ENCODE data around the gene SYNGAP1. TPM values are rescaled to one million over a fixed set of nuclear protein-coding genes. Genes with fewer than 3 reads are reported as not detected.
"Not testable (repeated sequence)": the region's sequence is repeated elsewhere in the genome, so short reads cannot be mapped to it uniquely, and the experiment has no call there.

Gene SYNGAP1
- polyA plus RNA-seq, 1 donor from 2014 or later: 4.3 TPM

DNA sequence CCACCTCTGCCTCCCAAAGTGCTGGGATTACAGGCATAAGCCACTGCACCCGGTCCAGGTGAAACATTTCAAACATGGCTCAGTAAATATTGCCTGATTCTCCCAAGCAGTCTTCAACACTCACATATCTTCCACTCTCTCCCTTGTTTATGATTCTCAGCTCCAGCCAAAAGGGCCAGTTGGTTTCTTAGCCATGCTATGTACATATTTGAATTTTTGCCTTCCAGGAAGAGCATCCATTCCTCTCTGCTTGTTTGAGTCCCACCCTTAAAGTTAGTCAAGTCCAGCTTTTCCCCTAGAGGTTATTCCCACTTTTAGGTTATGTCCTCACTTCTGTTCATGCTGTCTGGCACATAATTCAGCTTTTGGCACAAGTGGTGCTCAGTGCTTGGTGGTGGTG lies 22.3 kb upstream of the SYNGAP1 start:
- Histone ChIP-seq H3K9me3 (ENCODE audit: low read length) (no peaks in the 10 kb centered on the region), H4K20me1 (ENCODE audit: insufficient read depth) (no peaks in the 10 kb centered on the region), H3K27me3 (ENCODE audit: insufficient read depth, low read depth, low read length) (no peaks in the 10 kb centered on the region), H3K27ac (ENCODE audit: low read length) (no peak overlapping the region), H3K4me2 (ENCODE audit: low read length) (no peak overlapping the region), H3K79me2 (replicated peaks; ENCODE audit: insufficient read depth, low read length) (peaks cover 40% of the 10 kb centered on the region), H3F3A (ENCODE audit: insufficient read depth, low read length, poor library complexity, severe bottlenecking) (no peaks in the 10 kb centered on the region), H2AFZ (ENCODE audit: low read depth, low read length) (no peak overlapping the region), H3K9ac (ENCODE audit: low read length) (no peak overlapping the region), H3K4me3 (ENCODE audit: low read length) (no peak overlapping the region), H3K9me2 (ENCODE audit: insufficient read depth, low read length) (no peaks in the 10 kb centered on the region), H3K36me3 (ENCODE audit: insufficient read depth, low read length) (no peaks in the 10 kb centered on the region)
- TF ChIP-seq SMC3 (conservative IDR thresholded peaks at IDR 0.05; ENCODE audit: poor library complexity): no peak

GRCh38 chr6:33398601-33399000 lies 21.3 kb upstream of the SYNGAP1 start:
- H3K79me2 ChIP-seq (replicated peaks; ENCODE audit: insufficient read depth, low read length): peaks cover 30% of the 10 kb centered on the region
- H3K9ac ChIP-seq (ENCODE audit: low read length); H3K4me3 ChIP-seq (ENCODE audit: low read length); H3F3A ChIP-seq (ENCODE audit: insufficient read depth, low read length, poor library complexity, severe bottlenecking); H3K9me2 ChIP-seq (ENCODE audit: insufficient read depth, low read length); H3K4me2 ChIP-seq (ENCODE audit: low read length); H3K9me3 ChIP-seq (ENCODE audit: low read length); H2AFZ ChIP-seq (ENCODE audit: low read depth, low read length); H3K27ac ChIP-seq (ENCODE audit: low read length); H3K36me3 ChIP-seq (ENCODE audit: insufficient read depth, low read length); H4K20me1 ChIP-seq (ENCODE audit: insufficient read depth); H3K27me3 ChIP-seq (ENCODE audit: insufficient read depth, low read depth, low read length): not testable (repeated sequence)

GRCh38 chr6:33399881-33400280 lies 20.0 kb upstream of the SYNGAP1 start:
- H3K79me2 ChIP-seq (replicated peaks; ENCODE audit: insufficient read depth, low read length): peaks cover 20% of the 10 kb centered on the region
- H3K9me3 ChIP-seq (ENCODE audit: low read length); H4K20me1 ChIP-seq (ENCODE audit: insufficient read depth); H3K4me3 ChIP-seq (ENCODE audit: low read length); H3K27ac ChIP-seq (ENCODE audit: low read length); H3K4me2 ChIP-seq (ENCODE audit: low read length); H3K9me2 ChIP-seq (ENCODE audit: insufficient read depth, low read length); H3F3A ChIP-seq (ENCODE audit: insufficient read depth, low read length, poor library complexity, severe bottlenecking); H2AFZ ChIP-seq (ENCODE audit: low read depth, low read length); H3K36me3 ChIP-seq (ENCODE audit: insufficient read depth, low read length); H3K9ac ChIP-seq (ENCODE audit: low read length); H3K27me3 ChIP-seq (ENCODE audit: insufficient read depth, low read depth, low read length): not testable (repeated sequence)

DNA sequence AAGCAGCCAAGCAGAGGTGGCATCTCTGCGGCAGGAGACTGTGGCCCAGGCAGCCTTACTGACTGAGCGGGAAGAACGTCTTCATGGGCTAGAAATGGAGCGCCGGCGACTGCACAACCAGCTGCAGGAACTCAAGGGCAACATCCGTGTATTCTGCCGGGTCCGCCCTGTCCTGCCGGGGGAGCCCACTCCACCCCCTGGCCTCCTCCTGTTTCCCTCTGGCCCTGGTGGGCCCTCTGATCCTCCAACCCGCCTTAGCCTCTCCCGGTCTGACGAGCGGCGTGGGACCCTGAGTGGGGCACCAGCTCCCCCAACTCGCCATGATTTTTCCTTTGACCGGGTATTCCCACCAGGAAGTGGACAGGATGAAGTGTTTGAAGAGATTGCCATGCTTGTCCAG lies 15.0 kb upstream of the SYNGAP1 start:
- no peaks in the 10 kb centered on the region for H3K36me3 ChIP-seq (ENCODE audit: insufficient read depth, low read length)
- H3K9me3 ChIP-seq (ENCODE audit: low read length): no peaks in the 10 kb centered on the region
- H3K4me3 ChIP-seq (ENCODE audit: low read length): no peak overlapping the region
- H3F3A ChIP-seq (ENCODE audit: insufficient read depth, low read length, poor library complexity, severe bottlenecking): no peaks in the 10 kb centered on the region
- no peak overlapping the region for H3K9ac ChIP-seq (ENCODE audit: low read length)
- no peak overlapping the region for H3K4me2 ChIP-seq (ENCODE audit: low read length)
- no peak overlapping the region for H2AFZ ChIP-seq (ENCODE audit: low read depth, low read length)
- no peaks in the 10 kb centered on the region for H3K9me2 ChIP-seq (ENCODE audit: insufficient read depth, low read length)
- H4K20me1 ChIP-seq (ENCODE audit: insufficient read depth): no peaks in the 10 kb centered on the region
- no peak overlapping the region for H3K27ac ChIP-seq (ENCODE audit: low read length)
- H3K79me2 ChIP-seq (replicated peaks; ENCODE audit: insufficient read depth, low read length): no peaks in the 10 kb centered on the region
- TF ChIP-seq TAF1 (IDR thresholded peaks at IDR 0.05; ENCODE audit: low read depth) (no peak), EZH2 (IDR thresholded peaks at IDR 0.05; ENCODE audit: borderline replicate concordance, insufficient read depth, low read length, poor library complexity, severe bottlenecking) (no peak), RAD21 (conservative IDR thresholded peaks at IDR 0.05) (no peak), EP300 (conservative IDR thresholded peaks at IDR 0.05; ENCODE audit: poor library complexity, severe bottlenecking) (no peak), POLR2AphosphoS5 (IDR thresholded peaks at IDR 0.05) (no peak), MXI1 (conservative IDR thresholded peaks at IDR 0.05; ENCODE audit: poor library complexity, severe bottlenecking) (no peak), SMC3 (conservative IDR thresholded peaks at IDR 0.05; ENCODE audit: poor library complexity) (no peak)
- TF ChIP-seq, protein P1, sequence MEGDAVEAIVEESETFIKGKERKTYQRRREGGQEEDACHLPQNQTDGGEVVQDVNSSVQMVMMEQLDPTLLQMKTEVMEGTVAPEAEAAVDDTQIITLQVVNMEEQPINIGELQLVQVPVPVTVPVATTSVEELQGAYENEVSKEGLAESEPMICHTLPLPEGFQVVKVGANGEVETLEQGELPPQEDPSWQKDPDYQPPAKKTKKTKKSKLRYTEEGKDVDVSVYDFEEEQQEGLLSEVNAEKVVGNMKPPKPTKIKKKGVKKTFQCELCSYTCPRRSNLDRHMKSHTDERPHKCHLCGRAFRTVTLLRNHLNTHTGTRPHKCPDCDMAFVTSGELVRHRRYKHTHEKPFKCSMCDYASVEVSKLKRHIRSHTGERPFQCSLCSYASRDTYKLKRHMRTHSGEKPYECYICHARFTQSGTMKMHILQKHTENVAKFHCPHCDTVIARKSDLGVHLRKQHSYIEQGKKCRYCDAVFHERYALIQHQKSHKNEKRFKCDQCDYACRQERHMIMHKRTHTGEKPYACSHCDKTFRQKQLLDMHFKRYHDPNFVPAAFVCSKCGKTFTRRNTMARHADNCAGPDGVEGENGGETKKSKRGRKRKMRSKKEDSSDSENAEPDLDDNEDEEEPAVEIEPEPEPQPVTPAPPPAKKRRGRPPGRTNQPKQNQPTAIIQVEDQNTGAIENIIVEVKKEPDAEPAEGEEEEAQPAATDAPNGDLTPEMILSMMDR (IDR thresholded peaks at IDR 0.05; ENCODE audit: poor library complexity, severe bottlenecking): no peak
- TF ChIP-seq, protein P2, sequence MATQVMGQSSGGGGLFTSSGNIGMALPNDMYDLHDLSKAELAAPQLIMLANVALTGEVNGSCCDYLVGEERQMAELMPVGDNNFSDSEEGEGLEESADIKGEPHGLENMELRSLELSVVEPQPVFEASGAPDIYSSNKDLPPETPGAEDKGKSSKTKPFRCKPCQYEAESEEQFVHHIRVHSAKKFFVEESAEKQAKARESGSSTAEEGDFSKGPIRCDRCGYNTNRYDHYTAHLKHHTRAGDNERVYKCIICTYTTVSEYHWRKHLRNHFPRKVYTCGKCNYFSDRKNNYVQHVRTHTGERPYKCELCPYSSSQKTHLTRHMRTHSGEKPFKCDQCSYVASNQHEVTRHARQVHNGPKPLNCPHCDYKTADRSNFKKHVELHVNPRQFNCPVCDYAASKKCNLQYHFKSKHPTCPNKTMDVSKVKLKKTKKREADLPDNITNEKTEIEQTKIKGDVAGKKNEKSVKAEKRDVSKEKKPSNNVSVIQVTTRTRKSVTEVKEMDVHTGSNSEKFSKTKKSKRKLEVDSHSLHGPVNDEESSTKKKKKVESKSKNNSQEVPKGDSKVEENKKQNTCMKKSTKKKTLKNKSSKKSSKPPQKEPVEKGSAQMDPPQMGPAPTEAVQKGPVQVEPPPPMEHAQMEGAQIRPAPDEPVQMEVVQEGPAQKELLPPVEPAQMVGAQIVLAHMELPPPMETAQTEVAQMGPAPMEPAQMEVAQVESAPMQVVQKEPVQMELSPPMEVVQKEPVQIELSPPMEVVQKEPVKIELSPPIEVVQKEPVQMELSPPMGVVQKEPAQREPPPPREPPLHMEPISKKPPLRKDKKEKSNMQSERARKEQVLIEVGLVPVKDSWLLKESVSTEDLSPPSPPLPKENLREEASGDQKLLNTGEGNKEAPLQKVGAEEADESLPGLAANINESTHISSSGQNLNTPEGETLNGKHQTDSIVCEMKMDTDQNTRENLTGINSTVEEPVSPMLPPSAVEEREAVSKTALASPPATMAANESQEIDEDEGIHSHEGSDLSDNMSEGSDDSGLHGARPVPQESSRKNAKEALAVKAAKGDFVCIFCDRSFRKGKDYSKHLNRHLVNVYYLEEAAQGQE (IDR thresholded peaks at IDR 0.05; ENCODE audit: borderline replicate concordance): no peak
- H3K27me3 ChIP-seq (ENCODE audit: insufficient read depth, low read depth, low read length): no peaks in the 10 kb centered on the region

Data from neural cell (in vitro differentiated cells).